Sigmoid colon (tissue), 4 donors: ENCODE results near the gene TLR9.

Source experiments
- CTCF ChIP-seq, 4 experiments: fragments of 450-650 bp in 3 of 4; fragments of 200-600 bp in 1 of 4; IDR thresholded peaks; one replicate each; pipeline ENCODE4 v1.5.1; 2016 to 2019; ENCODE audit warnings: antibody characterized with exemption in 4 of 4, mild to moderate bottlenecking in 3 of 4, moderate library complexity in 2 of 4
- EP300 ChIP-seq, 4 donors: sonication (generic); formaldehyde crosslinking; IDR thresholded peaks; one replicate each; pipeline ENCODE4 v1.6.1; 2017; ENCODE audit warnings: antibody characterized with exemption in 4 of 4
- POLR2A ChIP-seq, 2 donors: fragments of 450-650 bp; IDR thresholded peaks; one replicate each; pipeline ENCODE4 v1.6.1; 2016; ENCODE audit warnings: antibody characterized with exemption in 2 of 2, mild to moderate bottlenecking in 2 of 2, moderate library complexity in 2 of 2
- POLR2AphosphoS5 ChIP-seq, 4 donors: sonication (generic); formaldehyde crosslinking; IDR thresholded peaks; one replicate each; pipeline ENCODE4 v1.6.1; 2017; ENCODE audit warnings: antibody characterized with exemption in 4 of 4

GRCh38 chr3:52269776-52270175 lies 44.3 kb upstream of the TLR9 start:
- TF ChIP-seq CTCF (IDR thresholded peaks at IDR 0.05) (no peak), POLR2A (IDR thresholded peaks at IDR 0.05) (no peak), POLR2AphosphoS5 (IDR thresholded peaks at IDR 0.05) (no peak), EP300 (IDR thresholded peaks at IDR 0.05) (no peak)
